ENCODE results near the gene TRAF2.

DNA sequence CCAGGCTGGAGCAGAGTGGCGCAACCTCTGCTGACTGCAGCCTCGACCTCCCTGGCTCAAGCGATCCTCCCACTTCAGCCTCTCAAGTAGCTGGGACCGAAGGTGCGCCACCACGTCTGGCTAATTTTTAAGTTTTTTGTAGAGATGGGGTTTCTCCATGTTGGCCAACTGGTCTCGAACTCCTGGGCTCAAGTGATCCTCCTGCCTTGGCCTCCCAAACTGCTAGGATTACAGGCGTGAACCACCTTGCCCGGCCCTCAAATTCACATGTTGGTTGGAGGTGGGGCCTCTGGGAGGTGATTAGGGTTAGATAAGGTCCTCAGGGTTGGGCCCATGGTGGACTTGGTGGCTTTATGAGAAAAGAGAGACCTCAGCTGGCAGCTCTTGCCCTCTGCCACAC is 75.8 kb downstream of the TRAF2 start:
- TF ChIP-seq GATA2 (IDR thresholded peaks at IDR 0.05; ENCODE audit: low read depth, low read length) (no peak), GATA3 (IDR thresholded peaks at IDR 0.05; ENCODE audit: low read depth, low read length) (no peak)

Data from SH-SY5Y (cell line).